GM12892 (cell line): ENCODE measurements around the gene EPS8.

Experiments used
- POLR2A ChIP-seq: IDR thresholded peaks from 2 replicates; pipeline ENCODE4 v1.6.1; 2011; ENCODE audit warnings: low read depth, low read length, control low read depth
- POLR2AphosphoS5 ChIP-seq: IDR thresholded peaks from 2 replicates; pipeline ENCODE4 v1.6.1; 2011; ENCODE audit warnings: low read depth, low read length, control low read depth

GRCh38 chr12:15693228-15693911 is 95.8 kb downstream of the EPS8 start:
- TF ChIP-seq POLR2A (no peak), POLR2AphosphoS5 (no peak)
